A673 (cell line): ENCODE results near the gene PIGK. TPM values are rescaled to one million over a fixed set of nuclear protein-coding genes. Genes with fewer than 3 reads are reported as not detected.
A peak's percentile ranks its signal among the peaks of the same experiment; 100 is the strongest.

Experiments used
- BruUV-seq: library from RNA; stranded (reverse); fragments of 400-500 nt; replicated peaks from 2 replicates; lab custom pipeline; 2021; lab: Mats Ljungman, UMichigan
- CTCF ChIA-PET: fragments of 300-600 bp; sonication (Branson Sonifier 250); formaldehyde crosslinking; loops from one replicate; lab custom pipeline; 2022; ENCODE audit warnings: antibody characterized with exemption; lab: Charles Lee
- POLR2A ChIA-PET: fragments of 300-600 bp; sonication (Branson Sonifier 250); formaldehyde crosslinking; loops from one replicate; lab custom pipeline; 2022; ENCODE audit warnings: antibody characterized with exemption; ENCODE audit not compliant: low non-redundant PET; lab: Charles Lee
- DNase-seq: peaks from one replicate; pipeline ENCODE4 v3.0.0-alpha.2; 2015; ENCODE audit warnings: low spot score
- H3K27ac ChIP-seq: fragments of 200-600 bp; sonication (generic); 2 replicates; pipeline ENCODE4 v1.5.1; 2016; ENCODE audit warnings: mixed run types, low read depth, mild to moderate bottlenecking, mixed read lengths, antibody characterized with exemption, low read length; ENCODE audit not compliant: poor library complexity, severe bottlenecking
- H3K27me3 ChIP-seq: fragments of 200-600 bp; sonication (generic); replicated peaks from 2 replicates; pipeline ENCODE4 v1.6.1; 2017; ENCODE audit warnings: mixed run types, low read depth, mild to moderate bottlenecking, mixed read lengths, antibody characterized with exemption, low read length; ENCODE audit not compliant: insufficient read depth, poor library complexity
- H3K36me3 ChIP-seq: fragments of 200-600 bp; sonication (generic); 2 replicates; pipeline ENCODE4 v1.6.1; 2016; ENCODE audit warnings: mixed run types, mild to moderate bottlenecking, mixed read lengths, antibody characterized with exemption, low read length; ENCODE audit not compliant: insufficient read depth, poor library complexity, severe bottlenecking
- H3K4me1 ChIP-seq: fragments of 200-600 bp; sonication (generic); 2 replicates; pipeline ENCODE4 v1.6.1; 2017; ENCODE audit warnings: mixed run types, mild to moderate bottlenecking, mixed read lengths, antibody characterized with exemption, low read length; ENCODE audit not compliant: insufficient read depth, poor library complexity, severe bottlenecking
- H3K4me3 ChIP-seq: fragments of 200-600 bp; sonication (generic); 2 replicates; pipeline ENCODE4 v1.5.1; 2016; ENCODE audit warnings: low read depth, mixed run types, mild to moderate bottlenecking, mixed read lengths, low read length; ENCODE audit not compliant: poor library complexity, severe bottlenecking
- H3K9me3 ChIP-seq: fragments of 200-600 bp; sonication (generic); 2 replicates; pipeline ENCODE4 v1.6.1; 2016; ENCODE audit warnings: mixed run types, low read depth, mild to moderate bottlenecking, mixed read lengths, antibody characterized with exemption, low read length; ENCODE audit not compliant: poor library complexity, severe bottlenecking
- CTCF ChIP-seq: fragments of 300-800, 200-600 bp; sonication (generic); conservative IDR thresholded peaks from 2 replicates; pipeline ENCODE4 v1.5.1; 2017; ENCODE audit warnings: low read depth, mild to moderate bottlenecking, antibody characterized with exemption, low read length, moderate library complexity, mixed read lengths
- EZH2 ChIP-seq: fragments of 200-600 bp; sonication (generic); IDR thresholded peaks from 2 replicates; pipeline ENCODE4 v1.6.1; 2017; ENCODE audit warnings: borderline replicate concordance, low read depth, mild to moderate bottlenecking, mixed read lengths, antibody characterized with exemption, low read length; ENCODE audit not compliant: poor library complexity, severe bottlenecking
- intact Hi-C: fragments of 100-400 bp; cut with micrococcal nuclease; formaldehyde crosslinking; loops from one replicate; pipeline ENCODE4 v1.10.0; 2022; ENCODE audit not compliant: unreplicated experiment
- total RNA-seq: library from RNA; stranded (reverse); gene quantifications from 2 replicates; pipeline ENCODE4 v1.2.3, GENCODE V29; 2021

The PIGK gene
- total RNA-seq, 1 experiment from 2014 or later: 28.8 TPM

GRCh38 chr1:77202751-77203150, 16.5 kb downstream of the PIGK start:
- Histone ChIP-seq H3K4me1 (no peaks in the 10 kb centered on the region), H3K9me3 (no peaks in the 10 kb centered on the region), H3K27me3 (no peaks in the 10 kb centered on the region), H3K27ac (no peak overlapping the region), H3K36me3 (no peaks in the 10 kb centered on the region), H3K4me3 (no peak overlapping the region)
- TF ChIP-seq CTCF (no peak), EZH2 (no peak)
- DNase-seq: peak; percentile 53
- ChIA-PET CTCF (no interaction called here), POLR2A (no interaction called here)
- BruUV-seq: no TSS peak
- intact Hi-C loops: no loop called here

GRCh38 chr1:77200806-77201205, 18.4 kb downstream of the PIGK start:
- Histone ChIP-seq H3K4me3 (no peak overlapping the region), H3K27me3 (no peaks in the 10 kb centered on the region), H3K36me3 (no peaks in the 10 kb centered on the region), H3K4me1 (no peaks in the 10 kb centered on the region), H3K27ac (no peak overlapping the region), H3K9me3 (no peaks in the 10 kb centered on the region)
- BruUV-seq: no TSS peak
- no peak for DNase-seq
- intact Hi-C loops: no loop called here
- ChIA-PET CTCF (no interaction called here), POLR2A (no interaction called here)
- TF ChIP-seq EZH2: no peak
- no peak for TF ChIP-seq CTCF

- no peak overlapping the region for H3K4me3 ChIP-seq
- TF ChIP-seq CTCF (no peak), EZH2 (no peak)
- intact Hi-C loops: no loop called here
- H3K9me3 ChIP-seq: no peaks in the 10 kb centered on the region
- ChIA-PET CTCF (no interaction called here), POLR2A (no interaction called here)
- H3K36me3 ChIP-seq: no peaks in the 10 kb centered on the region
- H3K4me1 ChIP-seq: no peaks in the 10 kb centered on the region
- no peak overlapping the region for H3K27ac ChIP-seq
- H3K27me3 ChIP-seq: no peaks in the 10 kb centered on the region
- no TSS peak for BruUV-seq
- no peak for DNase-seq
These were observed 18.9 kb downstream of the PIGK start for GRCh38 chr1:77200293-77200692.
